Esophagus (tissue), 2 donors: ENCODE measurements around the gene C6orf89. TPM values are rescaled to one million over a fixed set of nuclear protein-coding genes. Genes with fewer than 3 reads are reported as not detected.

Source experiments
- H3K27ac ChIP-seq, 2 donors: one replicate each; pipeline ENCODE4 v1.5.1; 2013; ENCODE audit warnings: low read depth in 2 of 2, mild to moderate bottlenecking in 2 of 2, inconsistent platforms in 1 of 2, low read length in 1 of 2, moderate library complexity in 1 of 2
- H3K27me3 ChIP-seq, 2 donors: one replicate each; pipeline ENCODE4 v1.6.1; 2013; ENCODE audit warnings: low read length in 2 of 2, control low read depth in 1 of 2, mild to moderate bottlenecking in 1 of 2; ENCODE audit not compliant: insufficient read depth in 2 of 2, control insufficient read depth in 1 of 2
- H3K36me3 ChIP-seq, 2 donors: one replicate each; pipeline ENCODE4 v1.6.1; 2013; ENCODE audit warnings: low read length in 1 of 2; ENCODE audit not compliant: control insufficient read depth in 2 of 2, insufficient read depth in 2 of 2
- H3K4me1 ChIP-seq, 2 donors: one replicate each; pipeline ENCODE4 v1.6.1; 2013; ENCODE audit warnings: low read length in 1 of 2; ENCODE audit not compliant: control insufficient read depth in 2 of 2, insufficient read depth in 2 of 2
- H3K4me3 ChIP-seq, 2 donors: one replicate each; pipeline ENCODE4 v1.5.1; 2013; ENCODE audit warnings: low read length in 2 of 2, mild to moderate bottlenecking in 2 of 2, low read depth in 1 of 2, moderate library complexity in 1 of 2
- H3K9me3 ChIP-seq, 2 donors: one replicate each; pipeline ENCODE4 v1.6.1; 2013; ENCODE audit warnings: mild to moderate bottlenecking in 2 of 2, low read depth in 1 of 2, low read length in 1 of 2, moderate library complexity in 1 of 2; ENCODE audit not compliant: control insufficient read depth in 2 of 2, insufficient read depth in 1 of 2
- WGBS, 2 donors: extraction: QIAGEN DNeasy Blood & Tissue Kit; methylation state at CpG; one replicate each; pipeline ENCODE4 v1.1.7; 2013; 5-methylcytosine and 5-hydroxymethylcytosine counted together
- polyA plus RNA-seq, 2 donors: library from polyadenylated mRNA; stranded (reverse); fragments of 200-250 nt; gene quantifications; one replicate each; pipeline ENCODE4 v1.2.3, GENCODE V29; 2013
- donor health status: healthy with polysubstance abuse.
- donor health status: Bipolar disorder and iron deficiency.

Gene C6orf89
- polyA plus RNA-seq, 2 donors, result 12.9 to 15.9 TPM

DNA sequence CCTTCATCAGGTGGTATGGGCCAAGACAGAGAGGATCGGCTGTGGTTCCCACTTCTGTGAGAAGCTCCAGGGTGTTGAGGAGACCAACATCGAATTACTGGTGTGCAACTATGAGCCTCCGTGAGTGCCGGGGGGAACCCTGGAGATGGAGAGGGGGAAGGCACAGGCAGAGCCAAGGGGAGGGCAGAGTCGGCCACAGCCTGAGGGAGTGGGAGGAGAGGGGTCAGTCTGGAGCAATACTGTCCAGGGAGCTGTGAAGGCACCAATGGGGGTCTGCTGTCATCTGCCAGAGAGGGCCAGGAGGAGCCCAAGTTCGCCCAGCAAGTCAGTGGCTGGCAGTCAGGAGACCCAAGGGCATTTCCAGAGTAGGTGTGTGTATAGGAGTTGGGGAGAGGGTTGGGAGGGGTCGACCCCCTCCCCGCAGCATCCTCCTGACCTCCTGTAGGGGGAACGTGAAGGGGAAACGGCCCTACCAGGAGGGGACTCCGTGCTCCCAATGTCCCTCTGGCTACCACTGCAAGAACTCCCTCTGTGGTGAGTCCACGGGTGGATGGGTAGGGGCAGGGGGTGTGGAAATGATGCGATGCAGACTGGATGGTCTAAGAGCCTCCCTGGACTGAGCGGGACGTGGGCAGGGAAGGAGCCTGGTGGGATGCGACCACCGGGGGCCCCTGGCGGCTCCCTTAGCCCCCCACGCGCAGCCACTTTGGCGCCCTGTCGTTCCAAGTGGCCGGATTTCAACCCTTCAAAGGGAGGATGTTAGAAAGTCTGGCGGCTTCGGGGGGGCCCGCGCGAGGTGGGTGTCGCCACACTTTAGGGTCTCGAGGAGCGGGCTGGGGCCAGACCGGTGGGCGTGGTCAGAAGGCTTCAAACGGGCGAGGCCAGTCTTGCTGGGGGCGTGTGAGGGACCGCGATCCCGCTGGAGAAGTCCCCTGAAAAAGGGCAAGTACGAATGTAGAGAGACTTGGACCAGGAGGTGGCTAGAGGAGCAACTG, 76.0 kb downstream of the C6orf89 start:
- peaks cover 6 to 14% of the 10 kb centered on the region in 2 donors for H3K4me1 ChIP-seq
- peaks cover 0 to 3% of the 10 kb centered on the region in 2 donors for H3K36me3 ChIP-seq
- no peak overlapping the region for H3K4me3 ChIP-seq
- H3K27me3 ChIP-seq, result no peaks in the 10 kb centered on the region
- H3K27ac ChIP-seq, result no peak overlapping the region
- H3K9me3 ChIP-seq, result no peaks in the 10 kb centered on the region
- 67 to 69% methylated on average over 40 of the region's 40 CpGs for WGBS, 2 donors

DNA sequence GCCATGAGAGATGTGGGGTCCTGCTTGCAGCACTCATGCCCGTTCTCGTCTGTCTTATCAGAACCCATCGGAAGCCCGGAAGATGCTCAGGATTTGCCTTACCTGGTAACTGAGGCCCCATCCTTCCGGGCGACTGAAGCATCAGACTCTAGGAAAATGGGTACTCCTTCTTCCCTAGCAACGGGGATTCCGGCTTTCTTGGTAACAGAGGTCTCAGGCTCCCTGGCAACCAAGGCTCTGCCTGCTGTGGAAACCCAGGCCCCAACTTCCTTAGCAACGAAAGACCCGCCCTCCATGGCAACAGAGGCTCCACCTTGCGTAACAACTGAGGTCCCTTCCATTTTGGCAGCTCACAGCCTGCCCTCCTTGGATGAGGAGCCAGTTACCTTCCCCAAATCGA, 77.1 kb downstream of the C6orf89 start:
- Histone ChIP-seq H3K4me3 (no peak overlapping the region), H3K27ac (no peak overlapping the region)
- whole genome bisulfite sequencing, 2 donors, result 67 to 69% methylated on average over 12 of the region's 12 CpGs

DNA sequence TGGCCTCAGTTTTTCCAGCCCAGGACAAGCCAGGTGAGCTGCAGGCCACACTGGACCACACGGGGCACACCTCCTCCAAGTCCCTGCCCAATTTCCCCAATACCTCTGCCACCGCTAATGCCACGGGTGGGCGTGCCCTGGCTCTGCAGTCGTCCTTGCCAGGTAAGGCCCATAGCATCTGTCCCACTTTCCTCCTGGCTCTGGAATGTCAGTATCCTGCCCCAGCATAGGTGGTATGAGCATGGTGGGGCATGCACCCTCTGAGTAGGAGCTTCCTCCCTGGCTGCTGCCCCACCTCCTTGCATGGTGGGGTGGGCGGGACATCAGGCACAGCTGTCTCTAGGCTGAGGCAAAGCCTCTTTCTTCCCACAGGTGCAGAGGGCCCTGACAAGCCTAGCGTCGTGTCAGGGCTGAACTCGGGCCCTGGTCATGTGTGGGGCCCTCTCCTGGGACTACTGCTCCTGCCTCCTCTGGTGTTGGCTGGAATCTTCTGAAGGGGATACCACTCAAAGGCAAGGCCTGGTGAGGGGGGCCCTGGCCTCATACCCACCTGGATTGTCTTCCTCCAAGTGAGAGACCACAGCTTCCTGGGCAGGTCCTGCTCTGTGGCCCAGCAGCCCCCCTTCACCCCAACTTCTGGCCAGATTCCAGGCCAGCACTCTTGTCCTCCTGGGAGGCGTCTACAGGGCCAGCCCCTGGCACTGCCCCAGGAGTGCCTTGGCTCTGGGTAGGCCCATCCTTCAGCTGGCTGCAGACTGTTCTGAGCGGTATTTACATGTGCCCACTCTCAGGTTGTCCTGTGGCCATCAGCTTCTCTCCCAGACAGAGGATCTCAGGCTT, 77.9 kb downstream of the C6orf89 start:
- Histone ChIP-seq H3K4me3 (no peak overlapping the region), H3K27ac (no peak overlapping the region), H3K27me3 (no peaks in the 10 kb centered on the region), H3K9me3 (no peaks in the 10 kb centered on the region), H3K4me1 (peaks cover 9 to 14% of the 10 kb centered on the region in 2 donors), H3K36me3 (peaks cover 8 to 14% of the 10 kb centered on the region in 2 donors)
- WGBS, 2 donors, result 42 to 58% methylated on average over 11 of the region's 11 CpGs

More for the DNA sequence above, 77.1 kb downstream of the C6orf89 start:
- Histone ChIP-seq H3K9me3 (no peaks in the 10 kb centered on the region), H3K4me1 (peaks cover 6 to 14% of the 10 kb centered on the region in 2 donors), H3K36me3 (peaks cover 3 to 10% of the 10 kb centered on the region in 2 donors), H3K27me3 (no peaks in the 10 kb centered on the region)

DNA sequence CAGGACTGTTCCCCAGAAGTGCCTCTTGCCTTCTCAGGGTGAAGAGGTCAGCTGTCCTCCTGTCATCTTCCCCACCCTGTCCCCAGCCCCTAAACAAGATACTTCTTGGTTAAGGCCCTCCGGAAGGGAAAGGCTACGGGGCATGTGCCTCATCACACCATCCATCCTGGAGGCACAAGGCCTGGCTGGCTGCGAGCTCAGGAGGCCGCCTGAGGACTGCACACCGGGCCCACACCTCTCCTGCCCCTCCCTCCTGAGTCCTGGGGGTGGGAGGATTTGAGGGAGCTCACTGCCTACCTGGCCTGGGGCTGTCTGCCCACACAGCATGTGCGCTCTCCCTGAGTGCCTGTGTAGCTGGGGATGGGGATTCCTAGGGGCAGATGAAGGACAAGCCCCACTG, 78.6 kb downstream of the C6orf89 start:
- Histone ChIP-seq H3K27ac (no peak overlapping the region), H3K4me1 (peaks cover 12 to 16% of the 10 kb centered on the region in 2 donors), H3K27me3 (no peaks in the 10 kb centered on the region), H3K9me3 (no peaks in the 10 kb centered on the region), H3K4me3 (no peak overlapping the region), H3K36me3 (peaks cover 14 to 21% of the 10 kb centered on the region in 2 donors)
- 72 to 78% methylated on average over 6 of the region's 6 CpGs for WGBS, 2 donors

DNA sequence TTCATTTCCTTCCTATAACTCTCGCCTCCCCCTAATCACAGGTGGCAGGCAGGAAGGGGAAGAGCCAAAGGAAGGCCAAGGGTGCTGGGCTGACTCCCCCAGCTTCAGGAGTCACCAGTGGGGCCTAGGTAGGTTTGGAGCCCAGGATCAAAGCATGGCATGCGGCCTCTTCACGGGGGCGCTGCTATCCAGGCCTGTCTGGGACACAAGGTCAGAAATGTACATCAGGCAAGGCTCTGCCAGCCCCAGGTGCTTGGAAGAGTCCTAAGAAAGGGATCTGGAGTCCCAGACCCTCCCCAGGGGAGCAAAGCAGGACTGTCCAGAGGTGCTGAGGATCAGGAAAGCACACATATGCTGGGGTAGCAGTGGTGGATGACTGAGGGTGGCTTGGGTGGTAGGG, 79.2 kb downstream of the C6orf89 start:
- no peak overlapping the region for H3K27ac ChIP-seq
- H3K4me3 ChIP-seq, result no peak overlapping the region

DNA sequence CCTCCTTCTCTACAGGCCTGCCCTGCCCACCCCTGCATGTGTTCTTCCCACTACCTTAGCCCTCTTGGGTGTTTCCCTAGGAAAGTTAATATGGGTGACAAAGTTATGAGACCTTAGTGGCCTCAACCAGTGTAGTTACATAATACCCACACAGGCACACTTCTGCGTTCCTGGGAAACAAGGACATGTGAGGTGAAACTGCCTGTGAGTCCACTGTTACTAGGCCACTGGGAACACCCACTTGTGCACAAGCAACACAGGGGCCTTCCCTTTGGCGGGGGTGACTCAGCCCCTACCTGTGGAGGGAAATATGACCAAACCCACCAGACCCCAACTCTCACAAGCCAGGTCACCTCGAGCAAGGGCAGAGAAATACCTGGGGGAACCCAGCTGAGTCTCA, 81.5 kb downstream of the C6orf89 start:
- no peaks in the 10 kb centered on the region for H3K9me3 ChIP-seq
- no peak overlapping the region for H3K4me3 ChIP-seq
- no peaks in the 10 kb centered on the region for H3K27me3 ChIP-seq
- no peak overlapping the region for H3K27ac ChIP-seq
- WGBS, 2 donors, result 88 to 90% methylated on average over 3 of the region's 3 CpGs
- H3K4me1 ChIP-seq, result peaks cover 12 to 31% of the 10 kb centered on the region in 2 donors
- peaks cover 37 to 48% of the 10 kb centered on the region in 2 donors for H3K36me3 ChIP-seq

More for the DNA sequence above, 79.2 kb downstream of the C6orf89 start:
- Histone ChIP-seq H3K9me3 (no peaks in the 10 kb centered on the region), H3K27me3 (no peaks in the 10 kb centered on the region), H3K36me3 (peaks cover 18 to 24% of the 10 kb centered on the region in 2 donors), H3K4me1 (peaks cover 12 to 19% of the 10 kb centered on the region in 2 donors)
- WGBS, 2 donors, result 72 to 77% methylated on average over 4 of the region's 4 CpGs

DNA sequence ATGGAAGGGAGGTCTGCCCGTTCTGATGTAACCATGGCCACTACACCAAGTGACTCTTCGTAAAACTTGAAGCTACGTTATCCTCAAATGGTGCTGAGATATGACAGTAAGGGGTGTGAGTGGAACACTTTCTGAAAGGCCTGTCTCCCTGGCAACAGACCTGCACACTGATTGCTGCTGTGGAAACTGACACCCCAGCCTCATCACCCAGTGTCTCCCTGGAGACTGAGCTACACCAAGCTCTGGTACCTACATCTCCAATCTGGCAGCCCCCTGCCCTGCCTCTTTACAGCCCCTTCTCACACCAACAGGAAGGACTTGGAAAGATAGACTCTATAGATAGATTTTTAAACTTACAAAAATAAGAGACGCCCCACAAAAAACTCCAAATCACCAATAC, 82.0 kb downstream of the C6orf89 start:
- WGBS, 2 donors, result 88 to 89% methylated on average over 4 of the region's 4 CpGs
- Histone ChIP-seq H3K9me3 (no peaks in the 10 kb centered on the region), H3K36me3 (peaks cover 41 to 53% of the 10 kb centered on the region in 2 donors), H3K27me3 (no peaks in the 10 kb centered on the region), H3K4me3 (no peak overlapping the region), H3K4me1 (peaks cover 12 to 31% of the 10 kb centered on the region in 2 donors), H3K27ac (no peak overlapping the region)

DNA sequence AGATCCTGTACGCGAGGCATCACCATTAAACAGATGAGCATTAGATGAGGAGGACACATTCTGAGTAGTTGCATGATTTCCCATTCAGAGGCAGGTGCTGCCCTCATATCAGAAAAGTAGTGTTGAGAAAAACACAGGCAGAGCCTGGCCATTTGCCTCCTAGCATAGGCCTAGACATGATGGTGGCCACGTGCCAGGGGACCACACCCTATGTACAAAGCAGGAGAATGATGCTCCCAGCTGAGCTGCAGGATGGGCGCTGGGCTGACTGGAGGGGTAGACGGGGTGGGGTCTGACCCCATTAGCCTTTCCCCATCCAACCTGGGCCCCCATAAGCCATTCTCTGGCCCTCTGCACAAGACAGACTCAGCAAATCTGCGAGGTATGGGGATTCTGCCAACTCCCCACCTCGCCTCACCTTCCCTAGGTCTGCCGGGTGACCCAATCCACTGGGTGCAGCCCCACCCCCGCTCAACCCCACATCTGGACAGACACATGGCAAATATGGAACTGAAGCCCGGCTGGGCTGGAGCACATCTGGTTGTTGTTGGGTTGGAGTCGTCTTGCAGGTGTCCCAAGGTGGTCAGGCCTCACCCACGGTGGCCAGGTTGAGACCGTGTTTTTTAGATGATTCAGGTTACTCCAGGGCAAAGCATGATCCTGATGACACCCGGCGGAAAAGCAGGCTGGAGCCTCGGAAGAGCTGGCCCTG, 82.7 kb downstream of the C6orf89 start:
- H3K27ac ChIP-seq, result peak overlapping the region in 1 of 2 donors; percentile 14
- peaks cover 12 to 29% of the 10 kb centered on the region in 2 donors for H3K4me1 ChIP-seq

DNA sequence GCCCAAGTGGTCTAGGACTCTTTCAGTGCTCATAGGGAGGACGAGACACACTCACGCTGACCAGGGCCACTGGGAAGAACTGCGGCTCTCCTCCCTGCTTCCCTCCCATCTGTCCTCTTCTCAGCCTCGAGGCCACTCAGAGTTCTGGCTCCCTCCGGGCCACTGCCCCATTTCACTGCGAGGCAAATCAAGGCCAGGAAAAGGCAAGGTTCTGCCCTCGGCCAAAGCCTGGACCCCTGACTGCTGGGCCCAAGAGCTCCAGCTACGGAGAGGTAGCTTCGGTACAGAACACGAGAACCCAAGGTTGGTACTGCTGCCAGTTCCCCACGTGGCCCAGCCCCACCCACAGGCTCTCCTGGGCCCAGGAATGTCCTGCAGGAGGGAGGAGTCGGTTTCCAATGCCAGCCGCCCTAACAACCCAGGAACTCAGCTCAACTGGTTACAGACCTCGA, 83.5 kb downstream of the C6orf89 start:
- H3K36me3 ChIP-seq, result peaks cover 50 to 58% of the 10 kb centered on the region in 2 donors
- peak overlapping the region in 1 of 2 donors; percentile 14 for H3K27ac ChIP-seq
- peaks cover 10 to 20% of the 10 kb centered on the region in 2 donors for H3K4me1 ChIP-seq
- no peak overlapping the region for H3K4me3 ChIP-seq
- 68 to 77% methylated on average over 14 of the region's 14 CpGs for WGBS, 2 donors
- H3K27me3 ChIP-seq, result no peaks in the 10 kb centered on the region
- H3K9me3 ChIP-seq, result no peaks in the 10 kb centered on the region

More for the DNA sequence above, 82.7 kb downstream of the C6orf89 start:
- H3K4me3 ChIP-seq, result no peak overlapping the region
- no peaks in the 10 kb centered on the region for H3K27me3 ChIP-seq
- peaks cover 45 to 52% of the 10 kb centered on the region in 2 donors for H3K36me3 ChIP-seq
- no peaks in the 10 kb centered on the region for H3K9me3 ChIP-seq
- WGBS, 2 donors, result 60 to 63% methylated on average over 16 of the region's 16 CpGs
